GM12801 (cell line): ENCODE results near the gene C10orf105.

ENCODE experiments used
- TF ChIP-seq, protein P1 (sequence below): IDR thresholded peaks from one replicate; pipeline ENCODE4 v1.5.1; 2011; ENCODE audit warnings: control low read depth; ENCODE audit not compliant: insufficient read length; ENCODE audit errors: extremely low read depth

The C10orf105 gene

DNA sequence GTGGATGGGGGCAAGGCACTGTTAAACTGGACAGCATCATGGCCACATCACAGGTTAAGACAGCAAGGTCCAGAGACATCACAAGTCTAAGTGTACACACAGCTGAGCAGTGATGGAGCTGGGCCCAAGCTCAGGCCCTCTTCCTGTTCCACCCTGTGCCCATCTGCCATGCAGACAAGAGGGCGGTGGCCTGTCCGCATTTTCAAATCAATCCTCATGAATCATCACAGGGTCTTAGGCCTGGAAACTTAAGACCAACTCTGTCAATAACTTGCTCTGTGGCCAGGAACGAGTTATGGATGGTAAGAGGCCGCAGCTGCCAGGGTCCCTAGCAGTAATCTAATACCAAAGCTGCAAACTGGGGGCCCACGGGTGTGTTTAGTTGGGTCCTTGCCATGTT lies 3.2 kb downstream of the C10orf105 start:
- TF ChIP-seq, protein P1, sequence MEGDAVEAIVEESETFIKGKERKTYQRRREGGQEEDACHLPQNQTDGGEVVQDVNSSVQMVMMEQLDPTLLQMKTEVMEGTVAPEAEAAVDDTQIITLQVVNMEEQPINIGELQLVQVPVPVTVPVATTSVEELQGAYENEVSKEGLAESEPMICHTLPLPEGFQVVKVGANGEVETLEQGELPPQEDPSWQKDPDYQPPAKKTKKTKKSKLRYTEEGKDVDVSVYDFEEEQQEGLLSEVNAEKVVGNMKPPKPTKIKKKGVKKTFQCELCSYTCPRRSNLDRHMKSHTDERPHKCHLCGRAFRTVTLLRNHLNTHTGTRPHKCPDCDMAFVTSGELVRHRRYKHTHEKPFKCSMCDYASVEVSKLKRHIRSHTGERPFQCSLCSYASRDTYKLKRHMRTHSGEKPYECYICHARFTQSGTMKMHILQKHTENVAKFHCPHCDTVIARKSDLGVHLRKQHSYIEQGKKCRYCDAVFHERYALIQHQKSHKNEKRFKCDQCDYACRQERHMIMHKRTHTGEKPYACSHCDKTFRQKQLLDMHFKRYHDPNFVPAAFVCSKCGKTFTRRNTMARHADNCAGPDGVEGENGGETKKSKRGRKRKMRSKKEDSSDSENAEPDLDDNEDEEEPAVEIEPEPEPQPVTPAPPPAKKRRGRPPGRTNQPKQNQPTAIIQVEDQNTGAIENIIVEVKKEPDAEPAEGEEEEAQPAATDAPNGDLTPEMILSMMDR: no peak

DNA sequence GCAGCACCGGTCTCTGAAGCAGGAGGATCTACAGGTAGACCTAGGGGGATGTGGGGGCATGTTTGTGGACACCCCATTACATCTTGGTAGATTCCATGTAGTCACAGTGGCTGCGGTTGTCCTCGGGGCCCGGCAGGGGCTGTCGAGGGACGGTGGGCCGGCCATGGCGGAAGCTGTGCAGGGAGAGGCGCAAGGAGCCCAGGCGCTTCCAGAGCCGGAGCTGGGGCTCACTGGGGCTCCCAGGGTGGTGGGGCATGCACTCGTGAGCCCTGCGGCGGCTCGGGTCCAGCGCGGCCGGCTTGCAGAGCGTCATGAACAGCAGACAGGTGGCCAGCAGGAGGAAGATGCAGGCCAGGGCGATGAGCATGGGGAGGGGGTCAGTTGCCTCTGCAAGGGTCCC lies 3.7 kb downstream of the C10orf105 start:
- TF ChIP-seq, protein P1: no peak

DNA sequence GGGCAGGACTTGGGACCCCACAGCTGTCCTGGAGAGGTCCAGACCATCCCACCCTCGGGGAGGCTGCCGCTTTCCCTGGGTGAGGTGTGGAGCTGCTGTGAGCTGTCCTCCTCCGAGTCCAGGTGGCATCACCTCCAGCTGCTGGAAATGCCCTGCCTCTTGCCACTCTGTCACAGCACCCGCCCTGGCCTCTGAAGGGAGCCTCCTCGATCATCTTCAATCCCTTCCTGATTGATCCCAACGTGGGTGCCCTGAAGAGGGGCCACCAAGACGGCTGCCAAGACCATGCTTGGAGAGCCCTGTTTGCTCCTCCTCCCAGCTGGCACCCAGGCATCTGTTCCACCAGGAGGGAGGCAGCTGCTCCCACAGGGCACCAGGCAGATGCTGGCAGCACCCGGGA lies 4.6 kb downstream of the C10orf105 start:
- TF ChIP-seq, protein P1: no peak

DNA sequence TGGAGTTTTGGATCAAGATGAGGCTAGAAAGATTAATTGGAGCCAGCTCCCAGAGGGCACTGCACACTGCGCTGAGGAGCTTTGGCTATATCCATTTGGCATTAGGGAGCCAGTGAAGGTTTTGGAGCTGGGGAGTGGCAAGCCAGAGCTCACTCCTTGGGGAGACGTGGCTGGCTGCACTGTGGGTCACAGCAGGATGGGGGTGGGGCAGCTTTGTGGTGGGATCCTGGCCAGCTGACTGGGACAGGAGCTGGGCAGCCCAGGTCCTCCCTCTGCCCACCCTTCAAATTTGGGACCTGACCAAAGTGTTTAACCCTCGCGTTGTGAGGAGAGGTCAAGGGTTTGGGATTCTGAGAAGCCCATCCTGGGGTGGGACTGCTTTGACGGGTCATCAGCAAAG lies 5.0 kb downstream of the C10orf105 start:
- TF ChIP-seq, protein P1: no peak

DNA sequence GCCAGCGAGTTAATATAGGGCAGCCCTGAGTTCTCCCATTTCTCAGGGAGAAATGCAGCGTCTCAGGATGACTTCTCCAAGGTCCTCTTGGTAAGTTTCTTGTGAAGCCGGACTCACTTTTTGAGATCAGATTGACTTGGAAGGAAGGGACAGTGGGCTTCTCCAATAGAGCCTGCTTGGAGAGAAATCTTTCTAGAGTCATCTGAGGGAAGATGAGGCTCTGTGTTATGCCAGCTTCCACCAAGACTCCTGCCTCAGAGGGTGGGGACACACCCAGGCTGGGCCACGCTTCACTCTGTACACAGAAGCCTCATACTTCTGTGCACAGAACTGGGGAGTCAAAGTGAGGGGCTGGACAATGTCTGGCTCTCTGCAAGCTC lies 5.6 kb downstream of the C10orf105 start:
- TF ChIP-seq, protein P1: no peak

DNA sequence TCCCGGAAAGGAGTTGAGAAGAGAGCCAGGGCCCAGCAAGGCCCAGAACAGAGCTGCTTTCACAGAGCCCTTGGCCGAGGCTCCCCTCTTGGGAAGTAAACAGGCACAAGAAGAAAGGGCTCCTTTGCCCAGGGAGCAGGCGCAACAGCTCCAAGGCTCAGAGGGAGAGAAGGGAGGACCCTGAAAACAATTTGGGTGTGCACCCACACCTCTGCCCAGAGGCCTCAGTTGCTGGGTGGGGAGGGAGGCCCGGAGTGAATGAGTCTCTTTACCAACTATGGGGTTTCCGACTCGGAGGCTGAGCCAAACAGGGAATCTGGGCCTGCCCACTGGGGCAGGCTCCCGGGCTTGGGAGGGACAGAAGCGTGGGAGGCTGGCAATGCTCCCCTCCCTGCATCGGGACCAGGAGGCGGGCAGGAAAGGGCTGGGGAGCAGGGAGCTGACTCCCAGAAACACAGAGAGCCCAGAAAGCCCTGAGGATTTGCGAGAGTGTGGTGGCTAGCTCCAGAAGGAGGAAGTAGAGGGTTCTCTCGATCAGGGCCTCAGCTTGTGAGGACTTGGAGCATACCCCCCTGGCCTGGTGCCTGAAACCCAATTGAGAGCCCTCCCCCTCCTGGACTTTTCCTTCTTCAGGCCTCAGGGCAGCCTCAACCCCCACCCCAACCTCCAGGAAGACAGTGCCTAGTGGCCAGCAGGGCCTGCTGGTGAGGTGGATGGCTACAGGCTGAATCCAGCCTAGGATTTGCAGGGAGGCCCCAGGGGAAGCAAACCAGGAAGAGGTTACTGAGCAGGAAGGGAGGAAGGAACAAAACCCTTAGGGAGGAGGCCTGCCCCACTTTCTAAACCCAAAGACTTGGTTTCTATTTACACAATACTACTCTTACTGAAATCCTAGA lies 6.2 kb downstream of the C10orf105 start:
- TF ChIP-seq, protein P1: no peak

DNA sequence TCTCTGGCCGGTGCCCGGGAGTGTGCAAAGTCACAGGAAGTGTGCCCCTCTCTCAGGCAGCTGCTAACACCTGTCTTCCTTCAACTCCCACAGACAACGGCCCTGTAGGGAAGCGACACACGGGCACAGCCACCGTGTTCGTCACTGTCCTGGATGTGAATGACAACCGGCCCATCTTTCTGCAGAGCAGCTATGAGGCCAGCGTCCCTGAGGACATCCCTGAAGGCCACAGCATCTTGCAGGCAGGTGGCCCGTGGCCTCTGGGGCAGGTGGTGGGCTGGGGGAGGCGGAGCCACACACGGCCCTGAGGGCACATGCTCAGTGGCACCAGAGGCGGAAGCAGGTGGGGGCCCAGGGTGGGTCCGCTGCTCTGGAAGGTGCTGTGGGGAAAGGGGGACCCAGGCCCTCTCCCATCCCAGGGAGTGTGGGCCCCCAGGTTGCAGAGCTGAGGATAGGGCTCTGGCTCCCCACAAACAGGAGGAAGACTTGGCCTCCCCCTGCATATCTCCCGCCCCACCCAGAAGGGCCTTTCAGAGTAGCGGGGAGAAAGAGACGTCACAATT lies 6.9 kb downstream of the C10orf105 start:
- TF ChIP-seq, protein P1: no peak
